Muscle of back (tissue), 11 donors: ENCODE measurements around the gene ETV6. TPM values are rescaled to one million over a fixed set of nuclear protein-coding genes. Genes with fewer than 3 reads are reported as not detected.
A peak's percentile ranks its signal among the peaks of the same experiment; 100 is the strongest.
"Not testable (repeated sequence)": the region's sequence is repeated elsewhere in the genome, so short reads cannot be mapped to it uniquely, and the experiment has no call there.

ENCODE experiments used
- DNase-seq, 3 donors: peaks; one replicate each; pipeline versions ENCODE4 v3.0.0 to v3.0.0-alpha.2; 2013
- polyA plus RNA-seq, 10 donors: library from polyadenylated mRNA; unstranded; fragments of 120-200 nt; gene quantifications; one replicate each; pipeline ENCODE4 v1.2.1, GENCODE V29; 2013; ENCODE audit not compliant: insufficient read length in 10 of 10

ETV6 gene
- polyA plus RNA-seq, 10 donors = 7.1 to 13.0 (median 11.0) TPM

DNA sequence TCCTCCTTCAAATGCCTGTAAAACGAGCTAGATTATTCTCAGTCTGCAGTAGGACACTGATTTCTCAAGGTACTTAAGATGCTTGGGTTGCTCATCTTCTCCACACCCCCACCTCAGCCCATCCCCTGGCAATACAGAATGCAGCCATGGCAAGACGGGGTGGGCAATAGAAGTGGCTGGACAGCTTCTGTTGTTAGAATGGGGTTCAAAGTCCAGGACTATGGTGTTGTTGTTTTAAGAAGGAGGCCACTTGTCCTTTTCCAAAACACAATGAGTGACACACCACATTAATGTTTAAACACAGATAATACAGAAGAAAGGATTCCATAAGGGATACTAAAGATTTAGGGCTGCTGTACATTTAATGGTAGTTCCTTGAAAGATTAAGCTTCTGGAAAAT is 232.4 kb downstream of the ETV6 start:
- DNase-seq = no peak

DNA sequence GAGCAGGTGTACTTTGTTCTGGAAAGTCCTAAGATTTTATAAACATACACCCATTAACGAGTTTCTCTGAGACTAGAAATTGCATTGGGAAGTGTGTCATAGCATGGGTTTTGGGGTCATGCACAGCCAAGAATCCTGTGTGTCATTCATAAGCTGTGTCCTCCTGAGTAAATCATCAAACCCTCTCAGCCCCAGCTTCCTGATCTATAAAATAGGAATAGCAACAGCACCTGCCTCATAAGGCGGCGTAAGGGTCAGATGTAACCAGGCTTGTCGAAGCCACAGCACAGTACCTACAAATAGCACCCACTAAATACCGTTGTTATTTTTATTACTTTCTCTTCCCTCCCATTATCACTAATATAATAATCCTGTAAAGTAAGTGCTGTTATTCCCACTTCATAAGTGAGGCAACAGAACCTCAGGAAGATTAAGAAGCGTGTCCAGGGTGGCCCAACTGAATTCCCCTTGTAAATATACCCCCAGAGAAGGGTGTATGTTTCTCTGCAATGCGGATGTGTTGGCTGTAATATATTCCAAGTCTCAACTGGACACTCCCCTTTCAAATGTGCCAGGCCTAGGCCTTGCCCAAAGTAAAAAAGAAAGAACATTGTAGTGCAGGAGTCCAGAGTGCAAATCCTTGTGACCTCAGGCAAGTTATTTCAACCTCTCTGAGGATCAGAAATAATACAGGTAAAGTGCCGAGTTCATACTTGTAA is 233.0 kb downstream of the ETV6 start:
- no peak for DNase-seq

DNA sequence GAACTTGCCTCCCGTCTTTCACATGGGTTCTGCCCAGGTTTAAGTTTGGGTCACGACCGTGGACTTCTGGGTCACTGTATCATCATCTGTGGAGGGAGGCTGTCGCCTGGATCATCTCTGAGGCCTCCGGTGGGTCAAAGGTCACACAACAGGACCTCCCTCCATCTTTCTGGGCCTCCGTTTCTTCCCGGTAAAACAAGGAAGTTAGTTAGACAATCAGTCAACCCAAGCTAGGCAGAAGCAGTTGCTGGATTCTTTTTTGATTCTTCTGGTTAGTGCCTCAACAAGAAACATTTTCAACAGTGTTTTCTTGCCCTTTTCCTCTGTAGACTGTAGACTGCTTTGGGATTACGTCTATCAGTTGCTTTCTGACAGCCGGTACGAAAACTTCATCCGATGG is 234.6 kb downstream of the ETV6 start:
- no peak for DNase-seq

DNA sequence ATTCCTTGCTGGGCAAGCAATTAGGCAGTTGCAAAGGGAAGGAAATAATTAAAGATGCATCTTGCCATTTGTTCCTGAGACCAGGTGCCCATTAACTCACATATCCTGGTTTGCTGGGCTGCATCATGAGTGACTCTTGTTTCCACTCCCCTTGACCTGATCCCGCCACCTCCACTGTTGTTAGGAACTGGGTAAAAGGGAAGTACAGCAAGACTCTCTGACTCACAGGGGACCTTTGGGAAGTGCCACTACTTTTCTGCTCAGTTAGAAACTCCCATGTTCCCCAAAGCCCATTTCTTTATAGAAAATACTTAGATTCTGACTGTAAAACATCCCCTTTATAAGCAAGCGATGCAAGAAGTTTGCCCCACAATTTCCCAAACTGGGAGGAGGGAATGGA is 235.2 kb downstream of the ETV6 start:
- no peak for DNase-seq

DNA sequence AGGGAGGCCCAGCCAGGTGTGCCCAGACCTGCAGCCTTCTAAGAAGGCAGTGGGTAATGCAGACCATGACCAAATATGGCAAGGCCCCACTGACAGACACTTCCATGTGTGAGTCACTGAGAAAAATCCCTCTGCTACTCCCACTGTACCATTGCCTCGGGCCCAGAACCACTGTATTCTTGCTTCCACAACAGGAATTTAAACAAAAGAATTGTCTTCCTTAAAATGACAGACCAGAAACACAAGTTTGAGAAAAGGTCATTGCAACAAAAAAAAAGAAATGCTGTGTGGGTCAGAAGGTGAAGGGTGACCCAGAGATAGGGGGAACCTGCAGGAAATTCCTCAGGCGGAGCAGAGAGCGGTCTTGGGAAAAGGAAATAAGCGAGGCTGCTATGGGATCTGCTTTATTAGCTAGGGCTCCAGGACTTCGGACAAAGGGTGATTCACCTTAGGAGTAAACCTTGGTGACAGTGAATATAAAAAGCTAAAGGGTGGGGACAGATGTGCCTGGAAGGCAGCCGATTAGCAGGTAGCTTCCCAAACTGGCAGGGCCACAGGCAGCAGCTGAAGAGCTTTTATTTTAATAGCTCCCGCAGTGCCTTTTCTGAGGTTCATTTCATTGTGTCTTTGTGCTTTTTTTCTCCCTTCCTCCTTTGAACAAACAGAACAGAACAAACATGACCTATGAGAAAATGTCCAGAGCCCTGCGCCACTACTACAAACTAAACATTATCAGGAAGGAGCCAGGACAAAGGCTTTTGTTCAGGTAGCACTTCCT is 236.0 kb downstream of the ETV6 start:
- no peak for DNase-seq

DNA sequence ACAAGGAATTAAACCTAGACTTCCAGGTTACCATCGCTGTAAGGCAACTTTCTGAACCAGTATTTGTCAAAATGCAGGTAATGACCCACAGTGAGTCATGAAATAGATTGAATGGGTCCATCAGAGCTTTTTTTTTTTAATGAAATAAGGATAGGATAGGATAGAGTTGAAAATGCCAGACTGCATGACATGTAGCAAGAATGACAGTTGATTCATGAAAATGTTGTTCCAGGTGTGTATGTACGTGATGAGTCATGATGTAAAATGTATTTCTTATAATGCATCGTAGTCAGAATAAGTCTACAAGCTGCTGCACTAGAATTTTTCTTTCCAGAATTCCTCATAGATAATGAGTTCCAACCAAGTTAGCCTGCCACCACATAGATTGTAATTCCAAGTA is 236.9 kb downstream of the ETV6 start:
- no peak for DNase-seq

DNA sequence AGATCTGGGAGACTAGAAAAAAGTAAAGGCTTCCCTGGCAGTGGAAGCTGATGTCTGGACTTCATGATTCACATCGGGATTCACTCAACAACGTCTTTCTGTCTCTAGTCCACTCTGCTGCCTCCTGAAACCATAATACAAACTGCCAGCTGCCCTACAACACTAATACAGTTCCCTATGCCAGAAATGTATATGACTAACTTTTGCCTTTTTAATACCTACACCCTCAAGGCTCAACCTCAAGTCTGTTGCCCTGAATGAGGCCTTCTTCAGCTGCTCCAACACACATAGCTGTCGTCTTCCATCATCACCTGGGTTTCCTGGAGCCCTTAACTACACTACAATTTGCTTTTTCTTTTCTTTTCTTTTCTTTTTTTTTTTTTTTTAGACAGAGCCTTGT is 238.6 kb downstream of the ETV6 start:
- DNase-seq = no peak

DNA sequence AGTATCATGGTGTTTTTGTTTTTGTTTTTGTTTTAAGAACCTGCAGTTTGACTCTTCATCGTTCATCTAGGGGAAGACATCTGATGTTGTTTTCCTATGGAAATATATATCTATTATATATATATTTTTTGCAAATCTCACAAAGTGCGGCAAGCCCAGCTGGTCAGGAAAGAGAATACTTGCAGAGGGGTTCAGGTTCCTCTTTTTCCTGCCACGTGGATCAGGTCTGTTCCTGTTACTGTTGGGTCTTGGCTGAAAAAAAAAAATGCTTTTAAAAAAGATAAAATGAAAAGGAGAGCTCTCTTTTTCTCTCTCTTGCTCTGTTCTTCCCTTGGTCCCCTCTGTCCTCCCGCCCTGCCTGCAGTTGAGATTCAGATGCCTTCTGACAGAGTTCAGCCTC is 241.9 kb downstream of the ETV6 start:
- no peak for DNase-seq

DNA sequence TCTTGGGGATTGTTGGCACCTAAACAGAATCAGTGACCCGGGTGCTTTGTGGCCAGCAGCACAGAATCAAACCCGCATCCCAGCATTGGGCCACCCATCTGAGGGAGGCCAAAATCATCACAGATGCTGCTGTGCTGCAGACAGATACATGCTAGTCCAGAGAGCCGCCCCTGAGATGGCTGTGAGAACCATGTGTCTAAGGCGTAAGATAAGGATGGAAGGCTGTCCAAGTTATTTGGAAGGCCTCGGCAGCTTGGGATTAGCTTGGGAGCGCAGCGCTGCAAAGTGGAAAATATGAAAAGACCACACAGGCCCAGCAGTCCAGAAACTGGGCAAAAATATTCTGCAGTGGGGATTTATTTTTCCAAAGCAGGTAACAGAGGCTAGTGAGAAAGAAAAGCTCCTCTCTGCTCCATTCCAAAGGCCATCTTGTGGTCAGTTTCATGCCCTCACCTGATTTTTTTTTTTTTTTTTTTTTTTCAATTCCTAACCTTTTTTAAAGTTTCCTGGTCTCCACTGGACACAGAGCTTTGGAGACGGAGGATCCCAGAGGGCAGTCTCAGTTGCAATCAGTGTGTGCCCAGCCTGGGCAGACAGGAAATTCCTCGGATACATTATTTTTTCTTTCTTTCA is 242.4 kb downstream of the ETV6 start:
- peak; percentile 38 to 82 (median 67) for DNase-seq

DNA sequence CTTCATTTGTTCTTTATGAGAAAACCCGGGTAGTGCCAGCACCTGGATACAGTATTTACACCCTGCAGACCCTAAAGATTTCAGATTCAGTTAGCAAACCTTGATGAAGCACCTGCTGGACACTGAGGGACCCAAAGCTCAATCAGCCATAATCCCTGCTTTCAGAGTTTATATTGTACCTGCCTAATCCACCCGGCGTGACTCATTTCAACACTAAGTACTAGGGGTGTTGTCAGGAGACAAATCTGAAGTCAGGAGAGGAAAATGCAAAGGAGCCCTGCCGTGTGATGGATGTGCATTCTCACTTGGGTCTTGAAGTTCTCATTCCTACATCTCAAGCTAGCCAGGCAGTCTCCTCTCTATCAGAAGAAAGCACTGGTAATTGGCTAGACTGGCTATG is 244.5 kb downstream of the ETV6 start:
- no peak for DNase-seq

DNA sequence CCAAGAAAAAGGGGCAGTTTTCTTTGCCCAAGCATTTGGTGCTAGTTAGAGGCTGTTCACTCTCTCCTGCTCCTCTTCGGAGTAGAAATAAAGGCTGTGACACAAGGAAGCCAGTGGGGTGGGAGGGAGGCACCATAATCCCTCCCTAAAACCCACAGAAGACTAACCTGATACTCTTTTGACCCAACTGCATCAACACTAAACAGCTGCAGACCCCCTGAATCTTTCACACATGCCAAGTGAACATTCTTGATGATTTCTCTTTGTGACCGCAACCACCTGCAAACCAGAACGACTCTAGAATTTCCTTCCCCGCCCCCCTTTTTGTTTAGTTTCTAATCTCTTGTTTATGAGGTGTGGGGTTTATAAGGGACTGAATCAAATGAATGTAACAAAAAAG is 245.4 kb downstream of the ETV6 start:
- no peak for DNase-seq

DNA sequence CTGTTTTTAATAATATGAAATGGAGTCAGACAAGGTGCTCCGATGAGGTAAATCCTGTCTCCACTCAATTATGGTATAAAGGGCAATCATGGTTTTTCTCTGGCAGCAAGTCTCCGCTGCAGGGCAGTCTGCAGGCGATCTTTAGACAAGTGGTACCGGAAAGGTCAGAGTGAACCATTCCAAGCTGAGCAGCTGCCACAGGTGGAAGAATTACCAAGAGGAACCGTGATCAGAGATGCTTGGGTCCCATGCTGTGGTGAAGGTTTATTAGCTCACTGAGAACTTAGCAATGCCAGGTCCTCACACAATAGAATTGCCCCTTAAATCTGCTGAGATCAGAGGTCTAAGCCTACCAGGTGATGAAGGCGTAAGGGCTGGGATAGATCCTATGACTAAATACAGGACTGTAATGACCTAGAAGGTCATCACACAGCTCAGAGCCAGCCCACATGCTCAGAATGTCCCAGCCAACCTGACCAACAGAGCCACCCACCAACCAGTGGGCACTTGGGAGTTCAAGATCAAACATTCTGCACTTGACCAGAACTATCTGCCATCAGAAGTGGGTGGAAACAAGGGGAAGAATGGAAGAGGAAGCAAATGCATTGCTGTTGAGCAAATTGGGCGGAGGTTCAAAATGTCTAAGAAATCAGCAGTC is 246.1 kb downstream of the ETV6 start:
- DNase-seq = no peak

DNA sequence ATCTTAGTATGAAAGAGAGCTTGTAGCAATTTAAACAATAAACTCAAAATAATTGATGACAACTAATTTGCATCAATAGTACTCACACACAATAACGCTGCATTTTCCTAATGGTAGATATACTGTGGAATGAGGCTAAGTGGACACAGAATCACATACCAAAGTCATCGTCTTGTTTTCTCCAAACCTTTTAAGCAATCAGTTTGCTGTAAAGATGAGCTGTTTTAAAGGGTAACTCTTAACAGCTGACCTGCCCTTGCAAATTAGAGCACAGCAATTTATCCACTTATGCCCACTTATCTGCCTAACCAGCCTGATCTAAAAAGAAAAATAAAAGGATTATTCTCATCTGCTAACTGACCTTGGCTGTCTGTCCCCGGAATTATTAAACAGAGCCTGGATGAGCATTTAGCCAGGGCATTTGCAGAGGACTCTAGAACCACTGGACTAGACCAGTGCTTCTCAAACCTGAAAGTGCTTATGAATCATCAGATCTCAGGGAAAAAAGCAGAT is 247.0 kb downstream of the ETV6 start:
- no peak for DNase-seq

DNA sequence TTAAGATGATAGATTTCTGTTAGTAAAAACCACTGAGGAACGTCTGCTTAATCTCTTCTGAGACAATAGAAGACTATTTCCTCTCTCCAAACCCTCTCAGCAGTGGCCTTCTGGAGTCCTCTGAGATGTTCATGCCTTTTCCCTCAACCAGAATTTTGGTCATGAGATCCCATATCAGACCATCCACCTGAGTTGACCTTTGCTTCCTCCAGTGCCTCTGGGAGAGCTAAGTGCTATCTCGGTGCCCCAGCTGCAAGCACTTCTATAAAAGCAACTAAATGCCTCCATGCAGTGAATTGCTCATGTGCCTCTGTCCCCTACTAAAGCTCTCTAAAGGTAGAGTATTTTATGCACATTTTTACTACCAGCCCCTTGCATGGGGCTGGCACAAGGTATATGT is 248.4 kb downstream of the ETV6 start:
- DNase-seq = no peak

DNA sequence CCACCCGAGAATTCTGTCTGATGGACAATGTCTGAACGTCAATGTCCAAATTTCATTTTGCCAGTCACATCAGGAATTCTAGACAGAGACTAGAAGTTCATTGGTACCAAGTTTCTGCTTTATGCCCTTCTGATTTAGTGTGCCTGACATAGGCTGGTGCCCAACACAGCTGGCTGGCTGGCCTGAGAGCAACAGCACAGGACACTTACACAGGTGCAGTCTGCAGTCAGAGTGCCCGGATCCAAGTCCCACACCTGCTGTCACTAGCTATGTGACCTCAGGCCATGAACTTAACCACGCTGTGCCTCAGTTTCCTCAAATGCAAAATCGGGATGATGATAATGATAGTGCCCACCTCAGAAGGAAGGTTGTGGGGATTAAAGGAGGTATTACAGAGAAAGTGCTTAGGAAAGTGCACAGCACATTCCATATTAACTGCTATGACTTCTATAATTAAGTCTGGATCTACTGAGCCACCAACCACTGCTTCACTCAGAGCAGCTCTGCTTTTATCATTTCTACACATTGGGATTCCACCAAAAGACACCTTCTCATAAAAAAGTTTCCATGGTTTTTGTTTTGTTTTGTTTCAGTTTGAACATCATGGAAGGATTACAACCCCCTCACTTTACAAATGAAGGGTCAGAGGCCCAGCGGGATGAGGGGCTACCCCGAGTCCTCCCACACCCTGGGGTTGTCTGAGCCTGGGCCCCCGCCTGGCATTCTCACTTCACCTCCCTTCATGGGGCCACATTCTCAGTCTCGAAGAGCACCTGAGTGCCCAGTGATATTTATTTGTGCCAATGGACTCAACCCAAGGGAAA is 252.4 kb downstream of the ETV6 start:
- DNase-seq = no peak

DNA sequence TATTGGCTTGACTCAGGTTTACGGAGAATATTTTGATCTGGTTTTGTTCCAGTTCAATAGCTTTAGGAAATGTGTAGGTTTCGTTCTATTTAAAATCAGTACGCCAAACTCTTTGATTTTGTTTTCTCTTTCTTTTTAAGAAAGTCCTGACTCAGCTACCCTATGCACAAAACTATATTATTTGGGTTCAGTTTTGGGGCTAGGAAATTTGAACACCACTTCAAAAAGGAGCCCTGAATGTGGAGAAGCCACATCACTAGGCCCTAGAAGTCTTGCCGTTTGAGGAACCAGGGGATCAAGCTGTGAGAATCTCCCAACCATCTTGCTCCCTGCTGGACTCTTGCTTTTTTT is 253.0 kb downstream of the ETV6 start:
- DNase-seq = no peak

DNA sequence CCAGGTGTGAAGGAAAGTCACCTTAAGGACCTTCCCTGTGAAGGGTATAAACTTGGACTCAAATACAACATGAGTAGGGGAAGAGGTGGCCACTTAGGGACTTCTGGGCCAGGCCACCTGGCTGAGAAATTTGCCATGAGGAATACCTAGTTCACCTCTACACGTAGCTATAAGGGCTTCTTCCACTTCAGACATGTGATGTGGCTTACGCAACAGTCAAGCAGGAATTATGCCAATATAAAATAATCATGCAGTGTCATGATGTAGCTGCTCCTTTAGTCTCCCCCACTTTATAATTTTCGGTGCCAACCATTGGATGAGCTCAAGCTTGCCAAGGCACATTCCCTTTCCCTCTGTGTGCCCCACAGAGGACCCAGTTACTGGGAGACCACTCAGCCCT is 254.7 kb downstream of the ETV6 start:
- DNase-seq = no peak

DNA sequence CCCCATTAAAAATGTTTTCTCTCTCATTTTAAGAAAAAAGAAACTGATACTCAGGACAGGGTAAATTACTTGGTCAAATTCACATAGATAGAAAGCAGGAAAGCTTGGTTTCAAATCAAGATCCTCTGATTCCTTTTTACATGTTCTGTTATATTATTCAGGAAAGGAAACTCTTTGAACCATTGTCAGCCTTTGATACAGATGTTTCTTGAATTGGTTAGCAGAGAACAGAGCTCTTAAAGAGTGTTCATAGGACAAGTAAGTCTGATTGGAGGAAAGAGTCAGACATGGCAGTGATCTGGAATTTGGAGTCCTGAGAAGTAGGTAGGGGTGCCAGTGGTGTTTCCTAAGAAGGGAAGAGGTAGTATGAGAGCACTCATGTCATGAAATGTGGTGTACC is 256.1 kb downstream of the ETV6 start:
- no peak for DNase-seq

DNA sequence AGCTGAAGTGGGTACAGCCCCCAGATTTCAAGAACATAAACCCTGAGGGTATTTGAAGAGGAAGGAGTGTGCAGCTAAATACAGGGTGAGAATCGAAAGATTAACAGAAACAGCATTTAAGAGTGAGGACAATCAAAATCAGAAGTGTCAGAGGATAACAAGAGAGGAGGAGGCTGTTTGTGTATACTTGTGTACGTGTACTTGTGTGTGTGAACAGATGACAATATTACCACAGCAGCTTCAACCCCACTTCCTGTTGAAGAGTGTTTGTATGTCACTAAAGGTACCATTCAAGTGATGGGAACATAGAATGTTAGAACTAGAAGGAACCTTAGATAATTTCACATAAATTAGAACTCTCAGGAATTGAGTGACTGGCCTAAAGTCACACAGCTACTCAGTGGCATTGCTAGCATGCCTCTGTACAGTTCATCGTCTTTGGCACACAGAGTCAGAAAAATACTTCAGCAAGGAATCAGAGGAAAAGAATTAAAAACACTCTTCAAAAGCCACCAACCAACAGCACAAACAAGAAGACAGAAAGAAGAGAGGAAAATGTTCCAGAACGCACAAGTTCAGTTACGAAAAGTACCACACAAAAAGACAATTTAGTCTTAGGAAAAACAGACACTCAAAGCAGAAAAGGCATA is 256.9 kb downstream of the ETV6 start:
- DNase-seq = peak in 1 of 3 donors; percentile 15

DNA sequence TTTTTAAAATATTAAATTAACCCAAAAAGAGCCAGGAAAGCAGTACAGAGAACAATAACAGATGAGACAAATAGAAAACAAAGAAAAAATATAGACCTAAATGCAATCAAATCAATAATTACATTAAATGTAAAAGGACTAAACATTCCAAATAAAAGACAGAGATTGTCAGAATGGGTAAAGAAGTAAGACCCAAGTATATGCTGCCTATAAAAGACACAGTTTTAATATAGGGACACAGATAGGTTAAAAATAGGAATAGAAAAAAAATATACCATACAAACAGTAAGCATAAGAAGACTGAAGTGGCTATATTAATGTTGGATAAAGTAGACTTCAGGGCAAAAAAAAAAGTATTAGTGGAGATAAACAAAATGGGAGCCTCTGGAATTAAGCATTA is 258.2 kb downstream of the ETV6 start:
- no peak for DNase-seq

DNA sequence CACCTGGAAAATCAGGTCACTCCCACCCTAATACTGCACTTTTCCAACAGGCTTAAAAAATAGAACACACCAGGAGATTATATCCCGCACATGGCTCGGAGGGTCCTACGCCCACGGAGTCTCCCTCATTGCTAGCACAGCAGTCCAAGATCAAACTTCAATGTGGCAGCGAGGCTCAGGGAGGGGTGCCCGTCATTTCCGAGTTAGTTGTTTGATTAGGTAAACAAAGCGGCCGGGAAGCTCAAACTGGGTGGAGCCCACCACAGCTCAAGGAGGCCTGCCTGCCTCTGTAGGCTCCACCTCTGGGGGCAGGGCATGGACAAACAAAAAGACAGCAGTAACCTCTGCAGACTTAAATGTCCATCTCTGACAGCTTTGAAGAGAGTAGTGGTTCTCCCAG is 259.9 kb downstream of the ETV6 start:
- DNase-seq = not testable (repeated sequence)
